Measurements from ENCODE around the gene SPTBN1.
"Not testable (repeated sequence)": the region's sequence is repeated elsewhere in the genome, so short reads cannot be mapped to it uniquely, and the experiment has no call there.

SPTBN1 gene

DNA sequence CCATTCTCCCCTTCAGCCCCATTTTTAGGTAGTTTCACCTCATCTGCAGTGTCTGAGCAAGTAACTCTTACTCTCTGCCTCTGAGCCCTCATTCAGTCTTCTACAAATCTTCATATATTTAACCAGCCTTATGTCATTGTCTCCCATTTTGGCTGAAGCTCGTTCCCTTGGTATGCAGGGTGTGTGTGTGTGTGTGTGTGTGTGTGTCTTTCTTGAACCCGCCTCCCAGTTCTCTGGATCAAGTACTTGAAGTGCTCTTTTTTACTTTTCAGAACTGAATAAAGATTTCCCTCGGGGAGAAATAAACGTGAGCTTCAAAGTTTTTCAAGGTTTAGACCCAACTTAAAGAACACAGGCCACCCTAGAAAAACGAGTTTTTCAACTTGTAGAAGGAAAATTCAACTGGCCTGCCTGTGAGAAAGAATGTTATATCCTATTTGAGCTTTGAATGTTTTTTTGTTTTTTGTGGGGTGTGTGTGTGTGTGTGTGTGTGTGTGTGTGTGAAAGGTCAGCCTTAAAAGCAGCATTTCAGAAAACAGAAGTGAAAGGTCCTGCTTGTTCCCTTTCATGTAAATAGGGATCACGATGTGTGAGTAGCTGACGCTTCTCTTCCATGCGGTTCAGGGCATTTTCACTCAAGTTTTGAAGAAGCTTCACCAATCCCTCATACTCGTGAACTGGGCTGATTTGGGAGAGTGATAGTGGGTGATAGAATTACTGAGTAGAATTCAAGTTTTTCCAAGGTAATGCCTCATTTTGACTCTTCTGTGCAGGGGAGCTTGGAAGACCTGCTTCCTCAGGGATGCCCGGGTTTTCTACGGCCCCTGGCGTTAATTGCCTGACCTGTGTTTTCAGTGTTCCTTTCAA lies 216.7 kb downstream of the SPTBN1 start:
- DNase-seq (ENCODE audit: low read depth): no peak

DNA sequence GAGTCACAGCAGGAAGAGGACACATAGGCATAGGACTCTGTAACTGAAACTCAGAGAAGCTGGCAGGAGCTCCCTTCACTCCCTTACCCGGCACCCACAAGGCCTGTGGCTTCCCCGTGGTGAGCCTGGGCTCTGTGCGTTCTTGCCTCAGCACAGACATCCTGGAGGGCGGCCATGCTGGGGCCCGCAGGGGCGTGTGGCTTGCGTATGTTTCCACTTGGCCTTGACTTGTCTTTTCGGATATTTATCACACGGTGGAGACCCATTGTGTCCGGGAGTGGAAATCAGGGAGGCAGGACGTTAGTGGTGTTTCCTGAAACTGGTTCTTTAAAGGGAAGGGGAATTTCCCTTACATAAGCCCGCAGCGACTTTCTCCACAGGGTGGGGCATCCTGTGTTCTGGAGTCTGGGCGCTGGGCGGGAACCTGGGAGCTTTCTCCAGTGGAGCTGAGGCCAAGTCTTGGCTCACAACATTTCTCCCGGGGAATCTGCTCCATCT lies 217.4 kb downstream of the SPTBN1 start:
- DNase-seq (ENCODE audit: low read depth): no peak

DNA sequence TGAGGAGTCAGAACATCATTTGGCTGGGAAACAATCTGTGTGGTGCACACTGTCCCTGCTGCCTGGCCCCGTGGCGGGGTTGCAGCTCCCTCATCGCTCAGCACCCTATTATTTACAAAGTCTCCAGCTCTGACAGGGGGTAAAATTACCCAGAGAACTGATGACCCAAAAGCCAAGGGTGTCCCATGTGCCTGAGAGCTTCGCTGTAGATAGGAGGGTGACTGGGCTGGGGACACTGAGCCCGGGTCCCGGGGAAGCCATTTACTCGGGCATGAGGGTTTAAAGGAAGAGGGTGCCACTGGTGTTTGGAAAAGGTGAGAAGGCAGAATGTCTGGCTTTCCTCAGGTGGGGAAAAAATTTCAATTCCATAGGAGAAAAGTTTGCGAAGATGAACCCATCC lies 219.2 kb downstream of the SPTBN1 start:
- DNase-seq (ENCODE audit: low read depth): no peak

DNA sequence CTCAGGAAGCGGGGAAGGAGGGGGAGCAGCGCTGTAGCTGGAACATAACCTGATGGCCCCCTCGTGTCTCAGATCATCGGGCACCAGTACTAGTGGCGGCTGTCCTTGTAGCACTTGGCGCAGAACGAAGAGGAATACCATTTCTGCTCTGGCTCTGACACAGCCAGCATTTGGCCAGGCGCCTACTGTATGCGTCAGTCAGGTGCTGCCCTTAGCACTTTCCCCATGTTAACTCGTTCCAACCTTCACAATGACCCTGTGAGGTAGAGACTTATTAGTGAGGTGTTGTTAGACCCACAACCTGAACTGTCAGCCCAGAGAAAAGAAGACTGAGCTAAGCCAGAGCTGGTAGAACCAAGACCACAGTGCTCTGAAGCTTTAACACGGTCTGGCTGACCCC lies 219.6 kb downstream of the SPTBN1 start:
- DNase-seq (ENCODE audit: low read depth): no peak

DNA sequence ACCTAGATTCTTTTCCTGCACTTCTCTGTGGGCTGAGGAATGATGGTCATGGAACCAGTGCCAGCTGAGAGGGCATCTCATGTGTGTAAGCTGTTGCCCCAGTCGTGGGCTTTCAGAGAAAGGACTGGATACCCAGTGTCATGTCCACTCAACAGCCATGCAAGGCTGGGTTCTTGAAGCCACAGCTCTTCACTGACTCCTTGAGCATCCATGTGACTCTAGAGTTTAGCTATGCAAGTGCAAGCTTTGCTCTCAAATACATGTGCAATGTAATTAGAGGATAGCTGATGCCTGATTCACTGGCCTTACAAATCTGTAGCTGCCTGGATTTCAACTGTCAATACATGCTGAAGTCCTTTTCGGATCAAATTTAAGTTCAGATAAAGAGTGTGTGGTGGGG lies 220.5 kb downstream of the SPTBN1 start:
- DNase-seq (ENCODE audit: low read depth): no peak

DNA sequence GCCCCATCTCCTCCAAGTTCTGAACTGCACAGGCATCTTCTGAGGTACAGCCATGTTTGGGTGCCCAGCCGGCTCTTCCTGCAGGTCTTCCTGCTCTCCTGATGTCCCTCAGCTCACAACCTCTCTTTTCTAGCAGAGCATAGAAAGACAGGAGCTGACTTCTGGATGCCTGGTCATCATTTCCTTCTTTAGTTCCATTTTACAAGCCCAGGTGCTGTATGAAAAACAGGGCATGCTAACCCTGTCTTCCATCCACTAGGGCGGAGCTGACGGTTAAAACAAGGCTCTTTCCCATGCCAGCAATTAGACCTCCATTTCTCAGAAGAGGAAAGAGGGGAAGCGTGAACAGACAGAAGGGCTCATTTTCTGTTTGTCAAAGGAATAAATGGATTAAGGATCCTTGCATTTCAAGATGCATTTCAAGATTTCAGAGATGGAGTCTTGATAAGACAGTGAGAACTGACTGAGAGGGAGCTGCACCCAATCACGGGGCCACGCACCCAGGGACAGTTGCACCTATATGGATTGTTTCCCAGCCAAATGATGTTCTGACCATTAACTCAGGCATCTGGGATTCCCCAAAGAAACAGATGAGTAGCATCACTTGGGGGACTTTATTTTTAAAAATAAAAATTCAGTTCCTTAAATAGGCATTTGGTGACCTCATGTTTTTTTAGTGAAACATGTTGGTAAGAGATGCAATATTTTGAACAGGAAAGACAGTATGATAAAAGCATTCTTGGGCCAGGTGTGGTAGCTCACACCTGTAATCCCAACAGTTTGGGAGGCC lies 221.5 kb downstream of the SPTBN1 start:
- no peak for DNase-seq (ENCODE audit: low read depth)

DNA sequence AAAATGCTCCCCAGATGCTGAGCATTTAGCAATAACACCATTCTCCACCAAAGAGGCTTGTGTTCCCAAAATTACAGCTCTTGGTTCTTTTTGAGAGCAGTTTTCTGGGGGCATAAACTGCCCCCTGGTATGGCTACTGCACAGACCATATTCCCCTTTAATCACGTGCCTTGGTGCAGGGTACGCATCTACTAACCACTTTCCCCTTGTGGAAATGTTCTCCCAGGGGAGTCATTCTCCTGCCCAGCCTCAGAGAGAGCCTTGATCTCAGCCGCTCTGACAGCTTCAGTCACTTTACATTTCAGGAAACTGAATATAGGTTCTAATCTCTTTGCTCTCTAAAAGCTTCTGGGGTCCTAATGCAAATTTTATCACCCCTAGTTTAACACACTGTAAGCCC lies 222.6 kb downstream of the SPTBN1 start:
- no peak for DNase-seq (ENCODE audit: low read depth)

DNA sequence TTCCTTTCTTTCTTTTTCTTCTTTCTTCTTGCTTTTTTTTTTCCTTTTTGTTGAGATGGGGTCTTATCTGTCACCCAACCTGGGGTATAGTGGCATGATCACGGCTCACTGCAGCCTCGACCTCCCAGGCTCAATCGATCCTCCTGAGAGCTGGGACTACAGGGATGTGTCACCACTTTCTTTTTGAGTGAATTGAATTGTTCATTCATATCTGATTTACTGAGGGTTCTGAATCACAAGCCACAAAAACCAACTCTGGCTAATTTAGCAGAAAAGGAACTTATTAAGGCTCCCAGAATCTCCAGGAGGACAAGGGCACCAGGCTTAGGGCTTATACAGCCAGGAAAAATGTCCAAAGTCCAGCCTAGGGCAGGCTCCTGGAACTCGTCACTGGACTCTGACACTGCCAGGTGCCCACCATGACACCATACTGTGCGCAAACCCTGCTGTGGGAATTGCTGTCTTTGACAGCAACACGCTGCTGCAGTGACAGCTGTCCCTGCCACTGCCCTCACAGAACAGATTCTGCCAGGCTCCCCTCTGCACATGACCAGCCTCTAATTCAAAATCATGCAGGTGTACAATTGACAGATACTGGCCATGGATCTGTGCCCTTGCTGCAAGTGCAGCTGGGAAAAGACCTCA lies 224.4 kb downstream of the SPTBN1 start:
- DNase-seq (ENCODE audit: low read depth): no peak

DNA sequence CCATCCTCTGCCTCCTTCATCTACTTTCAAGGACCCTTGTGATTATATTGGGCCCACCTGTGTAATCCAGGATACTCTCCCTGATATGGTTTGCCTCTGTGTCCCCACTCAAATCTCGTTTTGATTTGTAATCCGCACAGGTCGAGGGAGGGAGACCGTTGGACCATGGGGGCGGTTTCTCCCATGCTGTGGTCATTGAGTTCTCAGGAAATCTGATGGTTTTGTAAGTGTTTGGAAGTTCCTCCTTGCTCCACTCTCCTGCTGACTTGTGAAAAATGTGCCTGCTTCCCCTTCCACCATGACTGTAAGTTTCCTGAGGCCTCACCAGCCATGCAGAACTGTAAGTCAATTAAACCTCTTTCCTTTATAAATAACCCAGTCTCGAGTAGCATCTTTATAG lies 225.3 kb downstream of the SPTBN1 start:
- DNase-seq (ENCODE audit: low read depth): no peak

DNA sequence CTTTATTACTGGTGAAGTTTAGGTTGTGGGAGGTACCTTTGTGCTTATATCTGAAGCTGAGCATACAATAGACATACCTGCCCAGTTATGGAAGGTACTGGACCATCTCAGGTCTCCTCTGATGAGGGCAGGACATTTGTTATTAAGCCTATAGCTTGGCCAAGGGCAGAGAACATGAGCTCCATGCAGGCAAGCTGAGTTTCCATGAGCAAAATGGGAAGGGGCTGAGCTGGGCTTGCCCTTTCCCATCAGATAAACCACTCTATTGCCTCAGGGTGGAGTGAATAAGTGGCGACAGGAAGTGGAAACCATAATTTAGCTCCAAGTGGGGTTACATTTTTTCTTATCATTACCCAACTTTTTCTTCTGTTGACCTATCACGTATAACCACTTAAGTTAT lies 227.5 kb downstream of the SPTBN1 start:
- no peak for DNase-seq (ENCODE audit: low read depth)

DNA sequence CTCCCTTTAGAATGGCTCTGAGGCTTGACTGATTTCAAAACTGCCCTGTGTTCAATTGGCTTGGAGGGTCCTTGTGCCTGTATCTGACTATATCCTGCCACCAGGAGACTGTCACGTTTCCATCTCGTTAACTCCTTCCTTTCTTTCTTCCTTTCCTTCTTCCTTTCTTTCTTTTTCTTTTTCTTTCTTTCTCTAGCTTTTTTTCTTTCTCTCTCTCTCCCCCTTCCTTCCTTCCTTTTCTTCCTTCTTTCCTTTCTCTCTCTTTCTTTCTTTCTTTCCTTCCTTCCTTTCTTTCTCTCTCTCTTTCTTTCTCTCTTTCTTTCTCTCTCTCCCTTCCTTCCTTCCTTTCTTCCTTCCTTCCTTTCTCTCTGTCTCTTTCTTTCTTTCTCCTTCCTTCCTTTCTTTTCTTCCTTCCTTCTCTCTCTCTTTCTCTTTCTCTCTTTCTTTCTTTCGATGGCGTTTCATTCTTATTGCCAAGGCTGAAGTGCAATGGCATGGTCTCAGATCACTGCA lies 229.2 kb downstream of the SPTBN1 start:
- DNase-seq (ENCODE audit: low read depth): no peak

DNA sequence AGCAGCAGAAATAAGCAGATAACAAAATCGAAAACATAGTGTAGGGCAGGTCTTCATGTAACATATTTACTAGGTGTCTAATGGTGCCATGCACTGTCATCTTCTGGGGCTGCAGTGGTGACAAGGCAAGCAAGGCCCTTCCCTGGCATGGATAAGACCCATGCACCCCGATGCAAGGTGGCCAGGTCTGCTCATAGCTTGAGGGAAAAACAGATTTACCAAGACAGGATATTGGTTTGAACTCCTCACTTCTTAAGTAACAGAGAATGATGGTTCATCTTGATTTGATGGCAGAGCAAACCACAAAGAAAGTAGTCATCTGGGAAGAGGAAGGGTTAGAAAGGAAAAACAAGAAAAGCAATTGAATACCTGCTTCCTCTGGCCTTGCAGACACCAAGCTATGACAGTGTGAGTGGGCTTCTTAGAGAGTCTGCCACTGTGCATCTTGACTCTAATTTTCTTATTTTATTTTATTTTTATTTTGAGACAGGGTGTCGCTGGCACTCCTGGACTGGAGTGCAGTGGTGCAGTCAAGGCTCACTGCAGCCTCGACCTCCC lies 231.5 kb downstream of the SPTBN1 start:
- no peak for DNase-seq (ENCODE audit: low read depth)

DNA sequence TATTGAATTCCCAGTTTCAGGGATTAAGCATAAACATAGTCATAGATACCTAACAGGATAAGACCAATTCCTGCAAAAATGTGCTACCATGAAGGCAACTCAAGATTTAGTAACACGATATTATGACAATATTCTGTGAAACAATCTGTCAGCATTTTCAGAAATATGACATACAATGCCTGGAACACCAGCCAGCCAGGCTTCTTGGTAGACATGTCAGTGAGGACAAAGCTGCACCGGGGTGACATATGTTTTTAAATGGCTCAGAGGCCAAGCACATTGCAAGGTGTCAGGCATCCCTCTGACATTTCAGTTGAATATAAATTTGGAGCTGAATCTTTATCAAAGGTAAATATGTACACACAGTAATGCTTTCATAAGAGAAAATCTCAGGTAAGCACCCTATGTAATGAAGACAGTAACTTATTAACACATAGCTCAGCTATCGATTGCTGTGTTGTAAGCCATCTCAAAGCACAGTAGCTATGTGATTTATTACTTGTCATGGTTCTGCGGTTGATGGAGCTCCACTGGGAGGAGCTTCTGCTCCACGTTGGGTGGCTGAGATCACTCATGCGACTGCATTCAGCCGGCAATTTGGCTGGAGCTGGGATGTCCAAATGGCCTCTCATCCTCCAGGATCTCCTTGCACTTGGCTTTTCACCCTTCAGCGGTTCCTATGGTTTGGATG lies 235.5 kb downstream of the SPTBN1 start:
- no peak for DNase-seq (ENCODE audit: low read depth)

DNA sequence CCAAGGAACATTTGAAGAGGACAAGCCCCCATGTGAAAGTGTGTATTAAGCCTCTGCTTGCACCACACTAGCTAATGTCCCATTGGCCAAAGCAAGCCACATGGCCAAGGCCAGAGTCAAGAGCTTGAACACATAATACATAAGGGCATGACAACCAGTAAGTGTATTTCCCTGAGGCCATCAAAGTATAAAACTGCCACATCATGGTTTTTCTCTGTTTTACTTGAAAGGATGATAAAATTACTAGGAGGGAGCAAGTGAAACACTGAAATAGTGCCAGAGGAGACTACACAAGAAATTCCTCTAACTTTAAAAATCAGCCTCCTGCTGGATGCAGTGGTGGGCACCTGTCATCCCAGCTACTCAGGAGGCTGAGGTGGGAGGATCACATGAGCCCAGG lies 236.4 kb downstream of the SPTBN1 start:
- no peak for DNase-seq (ENCODE audit: low read depth)

DNA sequence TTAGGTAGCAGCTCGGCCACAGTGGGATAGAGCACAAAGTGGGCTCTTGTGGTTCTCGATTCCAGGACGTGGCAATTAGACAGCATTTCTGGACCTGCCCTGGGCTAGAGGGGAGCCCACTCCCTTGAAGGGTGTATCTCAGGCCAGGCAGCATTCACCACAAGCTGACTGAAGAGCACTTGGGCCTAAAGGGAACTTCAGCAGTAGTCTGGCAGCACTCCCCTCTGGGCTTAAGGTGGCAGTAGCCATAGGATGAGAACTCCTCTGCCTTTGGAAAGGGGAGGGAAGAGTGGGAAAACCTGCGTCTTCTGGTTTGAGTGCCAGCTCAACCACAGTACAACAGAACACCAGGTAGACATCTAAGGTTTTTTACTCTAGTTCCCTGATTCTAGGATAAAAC lies 239.3 kb downstream of the SPTBN1 start:
- no peak for DNase-seq (ENCODE audit: low read depth)

DNA sequence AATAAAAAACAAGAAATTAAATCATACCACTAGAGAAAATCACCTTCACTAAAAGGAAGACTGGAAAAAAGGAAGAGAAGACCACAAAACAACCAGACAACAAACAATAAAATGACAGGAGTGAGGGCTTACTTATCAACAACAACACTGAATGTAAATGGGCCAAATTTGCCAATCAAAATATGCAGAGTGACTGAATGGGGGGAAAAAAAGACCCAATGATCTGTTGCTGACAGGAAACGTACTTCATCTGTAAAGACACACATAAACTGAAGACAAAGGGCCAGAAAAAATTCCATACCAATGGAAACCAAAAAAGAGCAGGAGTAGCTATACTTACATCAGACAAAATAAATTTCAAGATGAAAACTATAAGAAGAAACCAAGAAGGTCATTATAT lies 241.8 kb downstream of the SPTBN1 start:
- no peak for DNase-seq (ENCODE audit: low read depth)

DNA sequence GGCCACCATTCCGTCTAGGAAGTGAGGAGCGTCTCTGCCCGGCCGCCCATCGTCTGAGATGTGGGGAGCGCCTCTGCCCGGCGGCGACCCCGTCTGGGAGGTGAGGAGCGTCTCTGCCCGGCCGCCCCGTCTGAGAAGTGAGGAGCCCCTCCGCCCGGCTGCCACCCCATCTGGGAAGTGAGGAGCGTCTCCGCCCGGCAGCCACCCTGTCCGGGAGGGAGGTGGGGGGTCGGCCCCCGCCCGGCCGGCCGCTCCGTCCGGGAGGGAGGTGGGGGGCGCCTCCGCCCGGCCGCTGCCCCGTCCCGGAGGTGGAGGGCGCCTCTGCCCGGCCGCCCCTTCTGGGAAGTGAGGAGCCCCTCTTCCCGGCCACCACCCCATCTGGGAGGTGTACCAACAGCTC lies 242.8 kb downstream of the SPTBN1 start:
- not testable (repeated sequence) for DNase-seq (ENCODE audit: low read depth)

DNA sequence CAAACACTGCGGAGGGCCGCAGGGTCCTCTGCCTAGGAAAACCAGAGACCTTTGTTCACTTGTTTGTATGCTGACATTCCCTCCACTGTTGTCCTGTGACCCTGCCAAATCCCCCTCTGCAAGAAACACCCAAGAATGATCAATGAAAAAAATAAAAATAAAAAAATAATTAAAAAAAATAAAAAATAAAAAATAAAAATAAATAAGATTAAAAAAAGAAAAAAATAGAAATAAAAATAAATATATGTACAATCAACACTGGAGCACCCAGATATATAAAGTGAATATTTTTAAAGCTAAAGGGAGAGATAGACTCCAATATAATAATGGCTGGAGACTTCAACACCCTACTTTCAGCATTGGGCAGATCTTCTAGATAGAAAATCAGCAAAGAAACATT lies 243.5 kb downstream of the SPTBN1 start:
- DNase-seq (ENCODE audit: low read depth): no peak

DNA sequence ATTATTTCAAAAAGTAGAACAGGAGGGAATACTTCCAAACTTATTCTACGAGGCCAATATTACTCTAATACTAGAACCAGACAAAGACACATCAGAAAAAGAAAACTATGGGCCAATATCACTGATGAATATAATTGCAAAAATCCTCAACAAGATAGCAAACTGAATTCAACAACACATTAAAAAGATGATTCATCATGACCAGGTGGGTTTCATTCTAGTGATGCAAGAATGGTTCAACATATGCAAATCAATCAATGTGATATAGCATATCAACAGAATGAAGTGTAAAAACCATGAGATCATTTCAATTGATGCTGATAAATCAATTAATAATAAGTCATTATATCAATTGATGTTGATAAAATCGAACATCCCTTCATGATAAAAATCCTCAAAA lies 244.9 kb downstream of the SPTBN1 start:
- DNase-seq (ENCODE audit: low read depth): no peak

DNA sequence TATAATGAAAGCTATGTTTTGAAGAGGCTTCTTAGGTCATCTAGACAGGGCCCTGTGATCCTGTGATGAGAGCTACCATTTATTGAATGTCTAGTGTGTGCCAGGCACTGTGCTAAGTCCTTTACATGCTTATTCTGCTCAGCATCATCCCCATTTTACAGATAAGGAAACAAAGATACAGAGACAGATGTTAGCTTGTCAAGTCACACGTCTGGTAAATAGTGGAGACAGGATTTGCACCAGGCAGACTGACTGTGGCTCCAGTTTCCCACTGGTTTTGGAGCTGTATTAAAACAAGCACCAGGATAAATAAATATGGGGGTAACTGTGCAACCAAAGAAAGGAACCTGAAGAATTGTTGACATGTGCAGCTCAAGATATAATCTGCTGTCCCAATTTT lies 248.1 kb downstream of the SPTBN1 start:
- DNase-seq (ENCODE audit: low read depth): no peak
